Activated T-helper 2 cell treated with anti-CD3 and anti-CD28 coated beads, Interferon-gamma antibody, Interleukin-2, Interleukin-4, amounts not matched to agents 10 μg/mL and 5 μg/mL and 100 μg/mL, durations not matched to agents 14 hours and 24 hours and 36 hours (primary cell): Measurements from ENCODE around the gene ZNRD2. TPM values are rescaled to one million over a fixed set of nuclear protein-coding genes. Genes with fewer than 3 reads are reported as not detected.
A peak's percentile ranks its signal among the peaks of the same experiment; 100 is the strongest.

Experiments
- DNase-seq: peaks from one replicate; pipeline ENCODE4 v3.0.0; 2021; ENCODE audit warnings: low spot score
- H3K27ac Mint-ChIP-seq: one replicate; pipeline ENCODE4 v1.8.0; 2021; ENCODE audit warnings: mixed read lengths
- H3K27me3 Mint-ChIP-seq: one replicate; pipeline ENCODE4 v1.8.0; 2021; ENCODE audit warnings: low read depth, mixed read lengths
- H3K36me3 Mint-ChIP-seq: one replicate; pipeline ENCODE4 v1.8.0; 2021; ENCODE audit warnings: low read depth, mixed read lengths
- H3K4me1 Mint-ChIP-seq: one replicate; pipeline ENCODE4 v1.8.0; 2021; ENCODE audit warnings: low read depth, mixed read lengths
- H3K4me3 Mint-ChIP-seq: one replicate; pipeline ENCODE4 v1.8.0; 2021; ENCODE audit warnings: low read depth, mild to moderate bottlenecking, moderate library complexity, mixed read lengths
- H3K9me3 Mint-ChIP-seq: one replicate; pipeline ENCODE4 v1.8.0; 2021; ENCODE audit warnings: mixed read lengths
- intact Hi-C: fragments of 100-400 bp; cut with micrococcal nuclease; formaldehyde crosslinking; loops from one replicate; pipeline ENCODE4 v1.15.1; 2023
- total RNA-seq: library from RNA; stranded (reverse); gene quantifications from 2 replicates; pipeline ENCODE4 v1.2.3, GENCODE V29; 2022

The ZNRD2 gene
- total RNA-seq, 1 donor from 2014 or later: 63.8 TPM

- H3K27me3 Mint-ChIP-seq: no peaks in the 10 kb centered on the region
Observed at GRCh38 chr11:65554057-65554818, 16.0 kb upstream of the ZNRD2 start.

GRCh38 chr11:65554842-65555430 lies 15.3 kb upstream of the ZNRD2 start:
- no peaks in the 10 kb centered on the region for H3K9me3 Mint-ChIP-seq
- H3K4me3 Mint-ChIP-seq: peak overlapping the region; percentile 31
- no peak for DNase-seq
- no peaks in the 10 kb centered on the region for H3K27me3 Mint-ChIP-seq
- intact Hi-C loops: no loop called here
- peaks cover 22% of the 10 kb centered on the region for H3K36me3 Mint-ChIP-seq
- H3K27ac Mint-ChIP-seq: peak overlapping the region; percentile 42
- peaks cover 53% of the 10 kb centered on the region for H3K4me1 Mint-ChIP-seq

More at GRCh38 chr11:65554057-65554818, 16.0 kb upstream of the ZNRD2 start:
- H3K36me3 Mint-ChIP-seq: peaks cover 27% of the 10 kb centered on the region
- peak overlapping the region; percentile 31 for H3K4me3 Mint-ChIP-seq
- intact Hi-C loops: no loop called here
- peaks cover 49% of the 10 kb centered on the region for H3K4me1 Mint-ChIP-seq
- no peaks in the 10 kb centered on the region for H3K9me3 Mint-ChIP-seq
- H3K27ac Mint-ChIP-seq: peak overlapping the region; percentile 42
- no peak for DNase-seq

GRCh38 chr11:65555693-65556231 lies 14.5 kb upstream of the ZNRD2 start:
- Mint-ChIP-seq H3K27me3 (no peaks in the 10 kb centered on the region), H3K9me3 (no peaks in the 10 kb centered on the region), H3K4me3 (peak overlapping the region; percentile 82), H3K4me1 (peaks cover 60% of the 10 kb centered on the region), H3K36me3 (peaks cover 17% of the 10 kb centered on the region), H3K27ac (peak overlapping the region; percentile 71)
- no peak for DNase-seq
- intact Hi-C loops: no loop called here

DNA sequence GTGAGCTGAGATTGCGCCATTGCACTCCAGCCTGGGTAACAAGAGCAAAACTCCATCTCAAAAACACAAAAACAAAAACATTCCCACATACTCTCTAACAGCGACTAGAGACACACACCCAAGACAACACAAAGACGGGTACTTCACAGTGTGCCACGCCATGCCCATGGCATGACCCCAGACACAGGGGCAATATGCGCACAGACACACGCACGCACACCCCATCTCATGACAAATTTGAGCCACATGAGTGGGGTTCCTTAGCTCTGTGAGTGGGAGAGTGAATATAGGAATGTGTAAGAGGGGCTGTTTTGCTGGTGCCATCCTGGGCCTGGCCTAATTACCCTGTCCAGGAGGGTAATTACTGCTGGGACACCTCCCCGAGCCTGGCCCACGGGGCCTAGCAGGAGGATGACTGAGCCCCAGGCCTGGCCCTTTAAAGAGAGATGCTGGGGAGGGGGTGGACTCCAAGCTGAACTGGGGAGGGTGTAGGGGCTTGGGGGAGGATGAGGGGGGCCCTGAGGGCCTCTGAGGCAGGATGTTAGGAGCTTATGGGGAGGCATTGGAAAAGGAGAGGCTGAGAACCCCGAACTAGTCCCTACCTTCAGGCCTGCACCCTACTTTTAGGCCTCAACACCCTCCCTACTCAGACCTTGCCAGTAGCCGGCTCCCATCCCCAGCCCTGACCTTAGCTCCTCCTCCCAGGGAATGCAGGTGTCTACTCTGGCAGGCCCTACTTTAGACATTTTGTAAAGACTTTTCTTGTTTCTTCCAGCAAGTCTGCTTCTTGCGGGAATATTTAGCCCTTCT lies 13.6 kb upstream of the ZNRD2 start:
- H3K4me1 Mint-ChIP-seq: peaks cover 55% of the 10 kb centered on the region
- H3K36me3 Mint-ChIP-seq: peaks cover 8% of the 10 kb centered on the region
- intact Hi-C loops: no loop called here
- H3K27ac Mint-ChIP-seq: peak overlapping the region; percentile 71
- H3K9me3 Mint-ChIP-seq: no peaks in the 10 kb centered on the region
- H3K27me3 Mint-ChIP-seq: no peaks in the 10 kb centered on the region
- DNase-seq: no peak
- H3K4me3 Mint-ChIP-seq: peak overlapping the region; percentile 82

GRCh38 chr11:65557280-65558001 lies 12.8 kb upstream of the ZNRD2 start:
- intact Hi-C loops: no loop called here
- no peaks in the 10 kb centered on the region for H3K9me3 Mint-ChIP-seq
- H3K36me3 Mint-ChIP-seq: peaks cover under 1% of the 10 kb centered on the region
- peak overlapping the region; percentile 82 for H3K4me3 Mint-ChIP-seq
- peaks cover 48% of the 10 kb centered on the region for H3K4me1 Mint-ChIP-seq
- H3K27ac Mint-ChIP-seq: peak overlapping the region; percentile 71
- no peaks in the 10 kb centered on the region for H3K27me3 Mint-ChIP-seq
- no peak for DNase-seq

- DNase-seq: no peak
- intact Hi-C loops: no loop called here
- Mint-ChIP-seq H3K27ac (peak within 1 kb of the TSS; percentile 71), H3K4me1 (peaks cover 43% of the 10 kb centered on the region), H3K27me3 (no peaks in the 10 kb centered on the region), H3K4me3 (peak within 1 kb of the TSS; percentile 82), H3K36me3 (no peaks in the 10 kb centered on the region), H3K9me3 (no peaks in the 10 kb centered on the region)
Observed at GRCh38 chr11:65558002-65558929, 12.0 kb upstream of the ZNRD2 start, which contains the start of gene LTBP3. Gene LTBP3 (minus strand): TSS chr11:65558359. CDS start chr11:65557959, 400 bp downstream.

DNA sequence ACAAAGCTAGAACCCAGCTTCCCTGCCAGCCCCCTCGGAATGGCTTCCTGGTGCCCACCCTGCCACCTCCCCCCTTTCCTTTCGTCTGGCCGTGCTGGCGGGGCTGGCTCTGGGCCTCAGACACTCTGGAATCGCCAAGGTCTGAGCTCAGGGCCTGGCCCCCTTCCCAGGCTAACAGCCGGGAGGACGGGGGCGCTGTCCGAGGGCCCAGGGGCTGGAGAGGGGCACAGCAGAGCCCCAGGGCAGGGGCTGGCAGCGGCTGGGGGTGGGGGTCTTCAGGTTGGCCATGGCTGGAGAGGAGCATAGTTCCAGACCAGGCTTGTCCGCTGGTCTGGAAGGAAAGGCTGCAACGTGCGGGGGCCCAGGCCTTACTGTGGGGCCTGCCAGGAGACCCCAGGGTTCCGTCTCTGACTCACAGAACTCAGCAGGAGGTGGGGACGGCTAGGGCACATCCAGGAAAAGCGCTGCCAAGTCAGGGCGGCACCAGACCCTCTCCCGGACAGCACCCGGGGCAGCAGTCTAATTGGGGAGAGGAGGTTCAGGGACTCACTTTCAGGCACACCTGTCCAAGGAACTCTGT lies 11.3 kb upstream of the ZNRD2 start:
- Mint-ChIP-seq H3K4me1 (peaks cover 43% of the 10 kb centered on the region), H3K27ac (peak overlapping the region; percentile 45), H3K27me3 (no peaks in the 10 kb centered on the region), H3K9me3 (no peaks in the 10 kb centered on the region), H3K4me3 (peak overlapping the region; percentile 32), H3K36me3 (no peaks in the 10 kb centered on the region)
- no peak for DNase-seq
- intact Hi-C loops: no loop called here

DNA sequence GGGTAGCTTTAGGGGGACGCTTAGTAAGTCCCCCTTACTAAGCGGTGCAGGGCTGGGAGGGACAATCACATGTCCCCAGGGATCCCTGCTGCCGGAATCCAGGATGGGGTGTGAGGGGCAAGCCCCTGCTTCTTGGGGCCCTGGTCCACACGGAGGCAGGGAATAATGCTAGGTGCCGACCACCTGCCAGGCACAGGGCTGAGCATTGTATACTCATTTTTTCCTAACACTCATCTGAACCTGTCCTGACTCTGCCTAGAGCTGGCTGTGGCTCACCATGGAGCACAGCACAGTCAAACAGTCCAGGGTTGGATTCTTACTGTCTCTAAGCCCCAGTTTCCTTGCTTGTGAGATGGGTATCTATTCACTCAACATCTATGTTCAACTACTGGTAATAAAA lies 10.7 kb upstream of the ZNRD2 start:
- H3K4me3 Mint-ChIP-seq: peak overlapping the region; percentile 32
- peak overlapping the region; percentile 6 for H3K27ac Mint-ChIP-seq
- DNase-seq: no peak
- intact Hi-C loops: no loop called here
- no peaks in the 10 kb centered on the region for H3K27me3 Mint-ChIP-seq
- no peaks in the 10 kb centered on the region for H3K36me3 Mint-ChIP-seq
- no peaks in the 10 kb centered on the region for H3K9me3 Mint-ChIP-seq
- H3K4me1 Mint-ChIP-seq: peaks cover 39% of the 10 kb centered on the region

DNA sequence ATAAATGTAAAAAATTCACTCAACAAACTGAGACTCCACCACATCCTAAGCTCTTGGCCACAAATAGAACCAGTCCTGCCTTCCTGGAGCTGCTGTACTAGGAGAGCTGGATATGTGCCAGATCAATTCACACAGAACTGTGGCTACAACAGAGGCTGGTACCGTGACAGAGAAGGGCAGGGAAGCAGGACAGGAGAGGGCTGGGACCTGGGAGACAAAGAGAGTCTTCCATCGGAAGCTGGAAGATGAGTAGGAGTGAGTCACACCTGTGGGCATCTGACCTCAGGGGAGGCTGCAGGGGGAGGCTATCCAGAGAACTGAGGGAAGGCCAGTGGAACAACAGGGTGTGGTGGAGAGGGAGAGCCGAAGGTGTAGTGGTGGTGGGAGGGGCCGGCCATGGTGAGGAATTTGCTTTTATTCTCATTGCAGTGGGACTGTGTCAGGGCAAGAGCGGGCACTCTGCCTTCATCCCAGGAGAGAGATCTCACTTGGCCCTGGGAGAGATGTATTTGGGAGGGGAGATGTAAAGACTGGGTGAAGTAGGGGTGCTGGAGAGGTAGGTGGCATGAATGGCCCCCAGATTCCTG lies 10.2 kb upstream of the ZNRD2 start:
- no peaks in the 10 kb centered on the region for H3K9me3 Mint-ChIP-seq
- H3K4me1 Mint-ChIP-seq: peaks cover 34% of the 10 kb centered on the region
- DNase-seq: no peak
- intact Hi-C loops: no loop called here
- H3K4me3 Mint-ChIP-seq: no peak overlapping the region
- no peaks in the 10 kb centered on the region for H3K27me3 Mint-ChIP-seq
- peak overlapping the region; percentile 6 for H3K27ac Mint-ChIP-seq
- H3K36me3 Mint-ChIP-seq: no peaks in the 10 kb centered on the region

GRCh38 chr11:65560555-65561418 lies 9.5 kb upstream of the ZNRD2 start:
- Mint-ChIP-seq H3K4me1 (peaks cover 34% of the 10 kb centered on the region), H3K36me3 (no peaks in the 10 kb centered on the region), H3K4me3 (no peak overlapping the region), H3K27me3 (no peaks in the 10 kb centered on the region), H3K27ac (no peak overlapping the region), H3K9me3 (no peaks in the 10 kb centered on the region)
- intact Hi-C loops: no loop called here
- DNase-seq: no peak
